Activated naive CD4-positive, alpha-beta T cell treated with anti-CD3 and anti-CD28 coated beads, Interleukin-2, amount 10 ng/mL, durations not matched to agents 7 days and 5 days (primary cell): ENCODE results near the gene CNTNAP3.
"Not testable (repeated sequence)": the region's sequence is repeated elsewhere in the genome, so short reads cannot be mapped to it uniquely, and the experiment has no call there.

Experiments used
- CTCF ChIA-PET: fragments of 350-600 bp; sonication (Branson Sonifier 250); formaldehyde crosslinking; loops from one replicate; lab custom pipeline; 2021; ENCODE audit warnings: antibody characterized with exemption; lab: Charles Lee
- DNase-seq: peaks from one replicate; pipeline ENCODE4 v3.0.0-alpha.2; 2020
- H3K27ac Mint-ChIP-seq: one replicate; pipeline ENCODE4 v1.8.0; 2021; ENCODE audit warnings: mild to moderate bottlenecking, moderate library complexity, mixed read lengths
- H3K27me3 Mint-ChIP-seq: one replicate; pipeline ENCODE4 v1.8.0; 2021; ENCODE audit warnings: mild to moderate bottlenecking, mixed read lengths
- H3K36me3 Mint-ChIP-seq: one replicate; pipeline ENCODE4 v1.8.0; 2021; ENCODE audit warnings: mixed read lengths
- H3K4me1 Mint-ChIP-seq: one replicate; pipeline ENCODE4 v1.8.0; 2021; ENCODE audit warnings: mixed read lengths
- H3K4me3 Mint-ChIP-seq: one replicate; pipeline ENCODE4 v1.8.0; 2021; ENCODE audit warnings: mild to moderate bottlenecking, moderate library complexity, mixed read lengths
- H3K9me3 Mint-ChIP-seq: one replicate; pipeline ENCODE4 v1.8.0; 2021; ENCODE audit warnings: mixed read lengths

CNTNAP3 gene

DNA sequence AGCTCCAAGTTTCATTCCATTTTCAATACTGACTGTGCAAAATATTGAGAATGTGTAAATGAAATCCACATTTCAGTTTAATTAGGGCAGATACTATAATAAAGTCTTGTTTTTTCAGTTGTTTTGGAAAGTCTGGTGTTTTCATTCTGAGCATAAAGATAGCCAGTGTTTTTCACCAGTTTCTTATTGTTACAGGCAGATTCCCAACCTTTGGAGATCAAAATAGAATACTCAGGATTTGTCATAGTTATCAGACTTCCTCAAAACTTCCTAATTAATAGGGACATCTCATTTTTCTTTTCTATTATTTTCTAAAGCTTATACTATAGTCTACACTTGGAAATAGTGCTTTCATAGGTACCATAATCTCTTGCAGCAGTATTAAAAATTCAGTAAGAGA lies 176.2 kb downstream of the CNTNAP3 start:
- H3K27me3 Mint-ChIP-seq, H3K36me3 Mint-ChIP-seq, CTCF ChIA-PET, H3K4me1 Mint-ChIP-seq, H3K4me3 Mint-ChIP-seq, H3K9me3 Mint-ChIP-seq, DNase-seq, H3K27ac Mint-ChIP-seq: not testable (repeated sequence)

DNA sequence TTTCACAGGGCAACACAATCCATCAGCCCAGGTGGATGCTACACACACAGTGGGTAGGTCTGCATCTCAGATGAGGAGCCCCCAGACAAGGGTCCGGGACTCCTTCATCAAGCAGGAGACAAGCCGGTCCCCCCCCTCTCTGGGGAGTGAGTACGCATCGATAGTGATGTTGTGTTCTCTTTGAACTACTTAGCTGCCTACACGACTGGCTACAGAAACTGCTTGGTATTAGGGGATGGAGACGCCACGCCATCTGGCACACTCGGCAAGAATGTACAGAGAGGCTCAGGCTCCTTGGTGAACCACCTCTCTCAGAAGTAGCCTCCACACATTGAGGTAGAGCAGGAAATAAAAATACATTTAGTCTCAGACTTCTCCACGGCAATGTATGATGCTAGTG lies 179.8 kb downstream of the CNTNAP3 start:
- no peak overlapping the region for H3K27ac Mint-ChIP-seq
- no peak overlapping the region for H3K4me3 Mint-ChIP-seq
- CTCF ChIA-PET: no interaction called here
- H3K9me3 Mint-ChIP-seq: no peaks in the 10 kb centered on the region
- H3K36me3 Mint-ChIP-seq: no peaks in the 10 kb centered on the region
- H3K27me3 Mint-ChIP-seq: no peaks in the 10 kb centered on the region
- no peak for DNase-seq
- H3K4me1 Mint-ChIP-seq: no peaks in the 10 kb centered on the region

DNA sequence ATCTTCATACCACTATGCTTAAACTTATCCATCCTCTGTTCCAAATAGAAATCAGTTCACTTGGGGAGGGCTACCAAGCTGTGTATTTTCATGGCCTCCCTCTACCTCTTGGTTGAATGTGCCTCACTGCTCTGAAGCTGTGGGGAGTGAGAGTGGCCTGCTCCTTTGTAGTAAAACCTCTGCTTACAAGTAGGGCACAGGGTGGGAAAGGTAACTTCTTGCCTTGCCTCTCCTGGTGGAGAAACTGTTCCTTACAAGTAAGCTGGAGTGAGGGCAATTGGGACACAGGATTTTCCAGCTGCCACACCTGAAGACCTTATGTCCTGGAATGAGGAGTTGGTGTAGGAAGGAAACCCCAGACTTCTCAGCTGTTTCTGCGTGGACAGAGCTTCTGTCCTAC lies 190.8 kb downstream of the CNTNAP3 start:
- H3K4me3 Mint-ChIP-seq, H3K9me3 Mint-ChIP-seq, H3K4me1 Mint-ChIP-seq, H3K27me3 Mint-ChIP-seq, H3K27ac Mint-ChIP-seq, CTCF ChIA-PET, H3K36me3 Mint-ChIP-seq, DNase-seq: not testable (repeated sequence)

DNA sequence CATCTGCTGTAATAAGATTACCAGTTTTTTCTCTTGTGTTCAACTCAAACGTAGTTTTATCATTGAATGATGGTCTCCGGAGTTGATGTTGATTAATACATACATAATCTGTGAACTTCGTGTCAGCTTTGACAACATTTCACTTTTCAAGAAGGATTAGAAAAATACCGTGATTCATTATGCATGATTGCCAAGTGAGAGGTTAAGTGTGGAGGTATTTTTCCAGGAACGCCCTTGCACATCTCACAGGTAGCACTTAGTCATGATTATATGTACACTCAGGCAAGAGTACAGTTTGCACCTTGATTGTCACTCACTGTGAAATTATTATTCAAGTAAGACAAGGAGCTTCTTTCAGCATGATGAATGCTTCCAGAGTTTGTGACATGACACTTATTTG lies 202.7 kb downstream of the CNTNAP3 start:
- CTCF ChIA-PET, DNase-seq, H3K27ac Mint-ChIP-seq, H3K27me3 Mint-ChIP-seq, H3K9me3 Mint-ChIP-seq, H3K4me3 Mint-ChIP-seq, H3K36me3 Mint-ChIP-seq, H3K4me1 Mint-ChIP-seq: not testable (repeated sequence)

DNA sequence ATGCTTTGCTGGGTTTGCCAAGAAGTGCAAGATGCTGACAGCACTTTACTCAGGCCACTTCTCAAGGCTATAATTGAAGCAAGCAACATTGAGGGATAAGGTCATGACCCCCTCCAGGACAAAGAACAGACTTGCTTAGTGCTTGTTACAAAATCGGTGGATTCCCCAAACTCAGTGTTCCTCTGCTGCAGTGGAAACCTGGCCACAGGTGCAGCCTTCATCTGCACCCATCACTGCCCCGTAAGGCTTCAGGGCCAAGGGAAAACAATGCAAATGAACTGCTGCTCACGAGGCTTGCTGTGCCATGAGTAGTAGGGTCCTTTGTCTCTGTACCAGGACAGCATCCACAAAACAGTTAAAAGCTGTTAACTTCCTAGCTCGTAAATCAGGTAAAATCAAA lies 205.4 kb downstream of the CNTNAP3 start:
- H3K9me3 Mint-ChIP-seq, H3K27ac Mint-ChIP-seq, H3K27me3 Mint-ChIP-seq, H3K4me1 Mint-ChIP-seq, DNase-seq, CTCF ChIA-PET, H3K36me3 Mint-ChIP-seq, H3K4me3 Mint-ChIP-seq: not testable (repeated sequence)

DNA sequence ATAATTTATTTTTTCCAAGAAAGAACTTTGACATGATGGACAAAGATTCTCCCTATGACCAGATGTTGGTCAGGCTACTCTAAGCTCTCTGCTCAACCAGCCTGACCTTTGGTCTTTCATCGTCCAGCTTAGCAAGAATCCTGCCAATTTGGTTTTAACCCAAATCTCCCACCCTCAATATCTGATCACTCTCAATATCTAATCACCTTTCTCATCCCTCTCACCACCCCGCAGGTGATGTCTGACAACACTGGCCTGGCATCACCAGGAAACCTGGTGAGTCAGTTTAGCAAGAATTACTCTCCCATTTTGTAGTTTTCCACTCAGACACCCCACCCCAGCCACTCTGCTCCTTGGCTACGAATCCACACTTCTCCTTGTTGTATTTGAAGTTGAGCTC lies 207.9 kb downstream of the CNTNAP3 start:
- H3K27ac Mint-ChIP-seq, H3K4me3 Mint-ChIP-seq, H3K9me3 Mint-ChIP-seq, H3K36me3 Mint-ChIP-seq, DNase-seq, CTCF ChIA-PET, H3K27me3 Mint-ChIP-seq, H3K4me1 Mint-ChIP-seq: not testable (repeated sequence)

DNA sequence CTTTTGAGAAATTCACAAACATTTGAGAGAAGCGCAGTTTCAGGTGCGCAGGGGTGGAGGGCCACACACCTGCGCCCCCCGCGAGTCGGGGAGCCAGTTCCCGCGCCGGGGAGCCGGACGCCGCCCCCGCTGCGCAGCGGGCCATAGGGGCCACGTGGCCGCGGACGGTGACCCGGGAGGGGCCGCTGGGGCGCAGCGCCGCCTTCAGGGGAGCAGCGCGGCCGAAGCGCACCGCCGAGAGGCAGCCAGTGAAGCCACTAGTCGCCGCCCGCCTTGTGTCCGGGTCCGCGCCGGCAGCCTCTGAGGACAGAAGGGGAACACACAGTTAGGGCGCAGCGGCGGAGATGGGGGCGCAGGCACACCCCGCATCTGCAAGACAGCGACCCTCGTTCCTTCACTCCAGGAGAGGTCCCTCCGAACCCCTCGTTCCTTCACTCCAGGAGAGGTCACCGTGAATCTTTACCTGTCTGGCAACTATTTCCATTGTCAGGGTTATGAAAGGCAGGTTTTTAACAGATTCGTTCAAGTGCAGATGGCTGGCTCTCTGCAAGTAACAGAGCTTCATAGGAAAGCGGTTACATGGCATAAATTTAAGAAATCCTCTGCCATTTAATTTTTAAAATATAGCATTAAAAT lies 209.2 kb downstream of the CNTNAP3 start:
- H3K36me3 Mint-ChIP-seq, H3K4me3 Mint-ChIP-seq, H3K4me1 Mint-ChIP-seq, DNase-seq, H3K9me3 Mint-ChIP-seq, H3K27me3 Mint-ChIP-seq, CTCF ChIA-PET, H3K27ac Mint-ChIP-seq: not testable (repeated sequence)

DNA sequence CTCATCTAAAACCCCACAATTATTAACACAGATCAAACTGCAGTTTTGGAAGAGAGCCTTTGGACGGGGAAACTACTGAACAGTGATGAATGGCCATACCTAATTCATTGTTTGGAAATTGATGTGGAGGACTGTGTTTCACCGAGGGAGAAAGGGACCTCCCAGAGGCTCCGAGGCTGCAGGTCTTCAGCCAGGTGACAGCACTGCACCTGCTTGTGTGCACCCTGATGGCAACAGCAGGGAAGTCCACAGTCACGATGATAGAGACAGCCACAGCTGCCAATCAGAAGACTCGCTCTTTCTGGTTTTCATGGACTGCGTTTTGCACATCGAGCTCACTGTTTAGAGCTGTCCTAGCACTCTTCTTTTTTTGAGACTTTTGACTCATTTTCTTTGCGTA lies 214.4 kb downstream of the CNTNAP3 start:
- H3K9me3 Mint-ChIP-seq, DNase-seq, H3K4me1 Mint-ChIP-seq, CTCF ChIA-PET, H3K36me3 Mint-ChIP-seq, H3K4me3 Mint-ChIP-seq, H3K27ac Mint-ChIP-seq, H3K27me3 Mint-ChIP-seq: not testable (repeated sequence)

DNA sequence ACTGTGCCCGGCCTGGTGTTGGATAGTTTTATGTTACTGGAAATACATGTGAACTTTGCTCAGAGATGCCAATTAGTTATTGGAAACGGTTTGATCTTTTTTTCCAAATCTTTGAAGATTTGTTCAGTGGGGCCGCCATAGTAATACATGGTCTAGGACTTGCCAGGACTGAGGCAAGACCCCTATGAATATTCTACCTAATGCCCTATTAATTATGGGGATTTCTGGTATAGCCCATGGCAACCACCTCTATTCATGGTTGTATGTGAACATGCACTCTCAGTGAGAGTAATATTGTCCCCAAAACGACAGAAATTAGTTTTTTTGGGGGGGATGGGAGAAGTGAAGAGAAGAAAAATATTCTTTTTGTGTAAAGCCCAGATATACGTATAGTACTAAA lies 220.3 kb downstream of the CNTNAP3 start:
- H3K9me3 Mint-ChIP-seq, H3K4me3 Mint-ChIP-seq, H3K4me1 Mint-ChIP-seq, H3K27me3 Mint-ChIP-seq, H3K27ac Mint-ChIP-seq, CTCF ChIA-PET, H3K36me3 Mint-ChIP-seq, DNase-seq: not testable (repeated sequence)

DNA sequence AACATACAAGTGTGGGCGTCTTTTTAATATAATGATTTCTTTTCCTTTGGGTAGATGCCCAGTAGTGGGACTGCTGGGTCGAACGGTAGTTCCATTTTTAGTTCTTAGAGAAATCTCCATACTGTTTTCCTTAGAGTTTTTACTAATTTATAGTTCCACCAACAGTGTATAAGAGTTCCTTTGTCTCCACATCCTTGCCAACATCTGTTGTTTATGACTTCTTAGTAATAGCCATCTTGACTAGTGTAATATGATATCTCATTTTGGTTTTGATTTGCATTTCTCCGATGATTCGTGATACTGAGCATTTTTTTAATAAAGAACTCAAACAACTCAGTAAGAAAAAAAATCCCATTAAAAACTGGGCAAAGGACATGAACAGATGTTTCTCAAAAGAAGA lies 225.0 kb downstream of the CNTNAP3 start:
- DNase-seq, H3K27ac Mint-ChIP-seq, H3K9me3 Mint-ChIP-seq, H3K27me3 Mint-ChIP-seq, CTCF ChIA-PET, H3K4me1 Mint-ChIP-seq, H3K36me3 Mint-ChIP-seq, H3K4me3 Mint-ChIP-seq: not testable (repeated sequence)

DNA sequence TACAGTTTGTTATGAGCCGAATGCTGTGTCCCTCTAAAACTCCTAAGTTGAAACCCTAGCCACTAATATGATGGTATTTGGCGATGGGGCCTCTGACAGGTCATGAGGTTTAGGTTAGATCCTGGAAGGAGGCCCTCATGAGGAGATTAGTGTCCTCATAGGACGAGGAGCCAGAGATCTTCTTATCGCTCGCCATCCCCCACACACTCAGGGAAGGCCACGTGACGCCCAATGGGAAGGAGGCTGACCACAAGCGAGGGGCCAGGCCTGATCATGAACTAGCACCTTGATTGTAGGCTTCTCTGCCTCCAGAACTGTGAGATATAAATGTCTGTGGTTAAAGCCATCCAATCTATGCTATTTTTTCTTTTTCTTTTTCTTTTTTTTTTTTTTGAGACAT lies 233.5 kb downstream of the CNTNAP3 start:
- H3K9me3 Mint-ChIP-seq, H3K4me3 Mint-ChIP-seq, H3K27ac Mint-ChIP-seq, CTCF ChIA-PET, DNase-seq, H3K27me3 Mint-ChIP-seq, H3K4me1 Mint-ChIP-seq, H3K36me3 Mint-ChIP-seq: not testable (repeated sequence)

DNA sequence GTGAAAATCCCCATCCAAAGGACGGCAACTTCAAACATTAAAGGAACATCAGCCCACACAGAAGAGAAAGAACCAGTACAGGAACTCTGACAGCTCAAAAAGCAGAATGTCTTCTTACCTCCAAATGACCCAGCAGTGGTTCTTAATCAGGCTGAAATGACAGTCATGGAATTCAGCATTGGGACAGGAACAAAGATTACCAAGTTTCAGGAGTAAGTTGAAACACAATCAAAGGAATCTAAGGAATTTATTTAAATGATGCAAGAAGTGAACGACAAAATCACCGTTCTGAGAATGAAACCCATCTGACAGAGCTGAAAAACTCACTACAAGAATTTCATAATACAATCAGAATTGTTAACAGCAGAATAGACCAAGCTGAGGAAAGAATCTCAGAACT lies 241.1 kb downstream of the CNTNAP3 start:
- CTCF ChIA-PET, H3K27ac Mint-ChIP-seq, H3K27me3 Mint-ChIP-seq, H3K9me3 Mint-ChIP-seq, H3K4me1 Mint-ChIP-seq, H3K36me3 Mint-ChIP-seq, DNase-seq, H3K4me3 Mint-ChIP-seq: not testable (repeated sequence)

DNA sequence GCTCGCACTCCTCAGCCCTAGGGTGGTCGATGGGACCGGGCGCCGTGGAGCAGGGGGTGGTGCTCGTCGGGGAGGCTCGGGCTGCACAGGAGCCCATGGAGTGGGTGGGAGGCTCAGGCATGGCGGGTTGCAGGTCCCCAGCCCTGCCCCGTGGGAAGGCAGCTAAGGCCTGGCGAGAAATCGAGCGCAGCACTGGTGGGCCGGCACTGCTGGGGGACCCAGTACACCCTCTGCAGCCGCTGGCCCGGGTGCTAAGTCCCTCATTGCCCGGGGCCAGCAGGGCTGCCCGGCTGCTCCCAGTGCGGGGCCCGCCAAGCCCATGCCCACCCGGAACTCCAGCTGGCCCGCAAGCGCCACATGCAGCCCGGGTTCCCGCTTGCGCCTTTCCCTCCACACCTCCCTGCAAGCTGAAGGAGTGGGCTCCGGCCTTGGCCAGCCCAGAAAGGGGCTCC lies 245.6 kb downstream of the CNTNAP3 start:
- H3K4me1 Mint-ChIP-seq, DNase-seq, H3K27me3 Mint-ChIP-seq, H3K9me3 Mint-ChIP-seq, H3K27ac Mint-ChIP-seq, H3K4me3 Mint-ChIP-seq, CTCF ChIA-PET, H3K36me3 Mint-ChIP-seq: not testable (repeated sequence)

DNA sequence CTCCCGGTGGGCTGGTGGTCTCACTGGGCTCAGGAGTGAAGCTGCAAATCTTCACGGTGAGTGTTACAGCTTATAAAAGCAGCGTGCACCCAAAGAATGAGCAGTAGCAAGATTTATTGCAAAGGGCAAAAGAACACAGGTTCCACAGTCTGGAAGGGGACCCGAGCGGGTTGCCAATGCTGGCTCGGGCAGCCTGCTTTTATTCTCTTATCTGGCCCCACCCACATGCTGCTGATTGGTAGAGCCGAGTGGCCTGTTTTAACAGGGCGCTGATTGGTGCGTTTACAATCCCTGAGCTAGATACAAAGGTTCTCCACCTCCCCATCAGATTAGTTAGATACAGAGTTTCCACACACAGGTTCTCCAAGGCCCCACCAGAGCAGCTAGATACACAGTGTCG lies 246.2 kb downstream of the CNTNAP3 start:
- H3K4me3 Mint-ChIP-seq, CTCF ChIA-PET, H3K36me3 Mint-ChIP-seq, DNase-seq, H3K4me1 Mint-ChIP-seq, H3K27me3 Mint-ChIP-seq, H3K9me3 Mint-ChIP-seq, H3K27ac Mint-ChIP-seq: not testable (repeated sequence)

DNA sequence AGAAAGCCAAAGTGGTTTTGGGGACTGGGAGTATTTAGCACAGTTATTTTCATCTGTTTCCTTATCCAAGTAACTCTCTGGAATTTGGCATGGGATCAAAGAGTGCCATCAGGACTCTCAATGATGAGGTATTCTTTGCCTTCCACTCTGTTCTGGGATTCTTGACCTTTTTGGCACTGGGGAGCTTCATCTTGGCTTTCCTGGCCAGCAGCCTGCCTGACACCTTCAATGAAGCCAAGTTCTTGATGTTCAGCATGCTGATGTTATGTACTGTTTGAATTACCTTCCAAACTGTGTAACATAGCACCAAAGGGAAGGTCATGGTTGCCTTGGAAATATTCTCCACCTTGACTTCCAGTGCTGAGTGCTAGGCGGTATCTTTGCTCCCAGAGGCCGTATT lies 248.8 kb downstream of the CNTNAP3 start:
- CTCF ChIA-PET, H3K4me3 Mint-ChIP-seq: not testable (repeated sequence)

DNA sequence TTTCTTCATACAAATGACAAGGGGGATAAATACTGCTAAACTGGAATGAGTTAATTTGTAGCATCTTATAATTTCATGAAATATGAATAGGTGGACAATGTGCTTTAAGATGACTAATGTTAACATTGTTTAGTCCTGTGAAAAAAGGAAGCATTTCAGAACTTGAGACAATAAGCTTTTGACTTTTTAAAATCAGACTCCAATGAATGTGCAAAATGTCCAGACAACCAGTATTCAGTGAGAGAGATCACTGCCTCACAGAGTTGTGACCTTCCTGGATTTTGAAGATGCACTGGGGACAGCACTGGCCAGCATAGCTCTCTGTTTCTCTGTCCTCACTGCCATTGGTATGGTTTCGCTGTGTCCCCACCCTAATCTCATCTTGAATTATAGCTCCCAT lies 249.7 kb downstream of the CNTNAP3 start:
- H3K36me3 Mint-ChIP-seq, H3K4me1 Mint-ChIP-seq, CTCF ChIA-PET, DNase-seq, H3K27me3 Mint-ChIP-seq, H3K4me3 Mint-ChIP-seq, H3K9me3 Mint-ChIP-seq, H3K27ac Mint-ChIP-seq: not testable (repeated sequence)

More for the DNA sequence above, 248.8 kb downstream of the CNTNAP3 start:
- H3K9me3 Mint-ChIP-seq, DNase-seq, H3K27me3 Mint-ChIP-seq, H3K4me1 Mint-ChIP-seq, H3K36me3 Mint-ChIP-seq, H3K27ac Mint-ChIP-seq: not testable (repeated sequence)
